K562 treated with DMSO at 1 percent for 24 hours (cell line): ENCODE results near the gene AIMP1. TPM values are rescaled to one million over a fixed set of nuclear protein-coding genes. Genes with fewer than 3 reads are reported as not detected.

Source experiments
- total RNA-seq: library from RNA; unstranded; fragments of 300-600 nt; gene quantifications from 2 replicates; pipeline ENCODE4 v1.2.3, GENCODE V29; 2022; ENCODE audit warnings: low read depth; ENCODE audit not compliant: insufficient read depth

Gene AIMP1
- 16.1 and 19.7 TPM in 2 replicates for total RNA-seq

GRCh38 chr4:106315968-106316772, at the start of gene AIMP1, which contains the start of gene TBCK:
Gene AIMP1, plus strand, starts transcription at chr4:106316550. Its CDS starts 8,460 bp downstream, at chr4:106325010.
Gene TBCK, minus strand, starts transcription at chr4:106316209. Its CDS starts 7,249 bp downstream, at chr4:106308960.

GRCh38 chr4:106368678-106369077, 52.3 kb downstream of the AIMP1 start, which contains the start of gene GIMD1:
Gene GIMD1, minus strand, starts transcription at chr4:106368778. Its CDS starts 1,343 bp downstream, at chr4:106367435.

Other genes with a start within 250 kb of the AIMP1 start
- gene TBCK, start 341 bp upstream of the AIMP1 start, total RNA-seq: 5.2 and 6.8 TPM in 2 replicates
- not detected in 2 replicates for gene GIMD1, start 52.2 kb downstream of the AIMP1 start, total RNA-seq